ENCODE data around the gene PIRT.

The PIRT gene

GRCh38 chr17:10875984-10876555 lies 38.2 kb upstream of the PIRT start:
- Histone ChIP-seq H4K20me1 (ENCODE audit: insufficient read depth, low read length) (no peaks in the 10 kb centered on the region), H3F3A (ENCODE audit: insufficient read depth, low read length) (no peaks in the 10 kb centered on the region), H3K36me3 (ENCODE audit: insufficient read depth, low read length) (no peaks in the 10 kb centered on the region), H3K4me1 (ENCODE audit: insufficient read depth, low read length, severe bottlenecking) (no peaks in the 10 kb centered on the region), H3K27ac (ENCODE audit: low read depth, low read length, poor library complexity, severe bottlenecking) (no peak overlapping the region), H3K9ac (ENCODE audit: low read length) (no peak overlapping the region), H3K9me3 (ENCODE audit: low read length) (no peaks in the 10 kb centered on the region), H3K27me3 (ENCODE audit: insufficient read depth, low read length) (no peaks in the 10 kb centered on the region), H3K4me3 (ENCODE audit: low read depth, low read length, poor library complexity, severe bottlenecking) (no peak overlapping the region), H3K4me2 (ENCODE audit: low read length) (no peak overlapping the region), H2AFZ (ENCODE audit: low read length) (no peak overlapping the region), H3K9me2 (ENCODE audit: low read depth, low read length) (no peaks in the 10 kb centered on the region), H3K79me2 (ENCODE audit: insufficient read depth, low read length) (no peaks in the 10 kb centered on the region)
- TF ChIP-seq CTCF (IDR thresholded peaks at IDR 0.05; ENCODE audit: low read length) (peak; percentile 58; the same call in 1 of the 2 replicates), EZH2 (IDR thresholded peaks at IDR 0.05; ENCODE audit: borderline replicate concordance, low read length) (no peak)

GRCh38 chr17:10875430-10875851 lies 37.6 kb upstream of the PIRT start:
- H3F3A ChIP-seq (ENCODE audit: insufficient read depth, low read length): no peaks in the 10 kb centered on the region
- no peaks in the 10 kb centered on the region for H3K36me3 ChIP-seq (ENCODE audit: insufficient read depth, low read length)
- no peak overlapping the region for H3K4me3 ChIP-seq (ENCODE audit: low read depth, low read length, poor library complexity, severe bottlenecking)
- no peaks in the 10 kb centered on the region for H3K9me3 ChIP-seq (ENCODE audit: low read length)
- H4K20me1 ChIP-seq (ENCODE audit: insufficient read depth, low read length): no peaks in the 10 kb centered on the region
- H3K4me1 ChIP-seq (ENCODE audit: insufficient read depth, low read length, severe bottlenecking): no peaks in the 10 kb centered on the region
- no peak overlapping the region for H3K9ac ChIP-seq (ENCODE audit: low read length)
- no peaks in the 10 kb centered on the region for H3K9me2 ChIP-seq (ENCODE audit: low read depth, low read length)
- H3K79me2 ChIP-seq (ENCODE audit: insufficient read depth, low read length): no peaks in the 10 kb centered on the region
- no peak for TF ChIP-seq EZH2 (IDR thresholded peaks at IDR 0.05; ENCODE audit: borderline replicate concordance, low read length)
- no peak for TF ChIP-seq CTCF (IDR thresholded peaks at IDR 0.05; ENCODE audit: low read length)
- no peak overlapping the region for H3K4me2 ChIP-seq (ENCODE audit: low read length)
- H3K27ac ChIP-seq (ENCODE audit: low read depth, low read length, poor library complexity, severe bottlenecking): no peak overlapping the region
- H2AFZ ChIP-seq (ENCODE audit: low read length): no peak overlapping the region
- H3K27me3 ChIP-seq (ENCODE audit: insufficient read depth, low read length): no peaks in the 10 kb centered on the region

DNA sequence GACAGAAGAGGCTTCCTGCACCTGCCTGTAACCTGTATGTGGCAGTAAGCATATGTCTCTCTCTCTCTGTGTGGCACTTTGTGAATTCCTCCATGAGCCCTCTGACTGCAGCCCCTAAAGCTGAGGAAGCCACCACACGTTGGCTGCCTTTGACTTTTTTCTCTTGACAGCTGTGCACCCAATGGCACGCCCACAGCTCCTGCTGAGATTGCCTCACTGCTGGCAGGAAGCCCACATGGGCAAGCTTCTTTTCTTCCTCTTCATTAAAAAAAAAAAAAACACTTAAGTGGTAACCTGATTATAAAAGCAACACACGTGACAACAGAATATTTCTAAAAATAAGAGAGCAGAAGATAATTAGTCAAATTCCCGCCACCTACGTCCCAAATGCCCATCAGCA lies 34.0 kb upstream of the PIRT start:
- H3K36me3 ChIP-seq (ENCODE audit: insufficient read depth, low read length): no peaks in the 10 kb centered on the region
- H3K27ac ChIP-seq (ENCODE audit: low read depth, low read length, poor library complexity, severe bottlenecking): no peak overlapping the region
- no peaks in the 10 kb centered on the region for H3K4me1 ChIP-seq (ENCODE audit: insufficient read depth, low read length, severe bottlenecking)
- H3K9ac ChIP-seq (ENCODE audit: low read length): no peak overlapping the region
- H4K20me1 ChIP-seq (ENCODE audit: insufficient read depth, low read length): no peaks in the 10 kb centered on the region
- no peak overlapping the region for H2AFZ ChIP-seq (ENCODE audit: low read length)
- H3K27me3 ChIP-seq (ENCODE audit: insufficient read depth, low read length): no peaks in the 10 kb centered on the region
- no peaks in the 10 kb centered on the region for H3F3A ChIP-seq (ENCODE audit: insufficient read depth, low read length)
- H3K4me3 ChIP-seq (ENCODE audit: low read depth, low read length, poor library complexity, severe bottlenecking): no peak overlapping the region
- TF ChIP-seq CTCF (IDR thresholded peaks at IDR 0.05; ENCODE audit: low read length) (no peak), EZH2 (IDR thresholded peaks at IDR 0.05; ENCODE audit: borderline replicate concordance, low read length) (no peak)
- H3K4me2 ChIP-seq (ENCODE audit: low read length): no peak overlapping the region
- H3K9me3 ChIP-seq (ENCODE audit: low read length): no peaks in the 10 kb centered on the region
- H3K9me2 ChIP-seq (ENCODE audit: low read depth, low read length): no peaks in the 10 kb centered on the region
- H3K79me2 ChIP-seq (ENCODE audit: insufficient read depth, low read length): no peaks in the 10 kb centered on the region
